RWPE2 (cell line): ENCODE measurements around the gene SLX4IP.

Experiments
- ATAC-seq: fragments of 200-7000 bp; cut with Tn5 transposase; 3 replicates; pipeline ENCODE4 v1.9.1; 2021; ENCODE audit warnings: low read depth
- DNase-seq: peaks from one replicate; pipeline ENCODE4 v3.0.0-alpha.2; 2020; ENCODE audit warnings: low spot score
- H3K27ac ChIP-seq: fragments of 450-650 bp; 2 replicates; pipeline ENCODE4 v1.5.1; 2017; ENCODE audit warnings: mild to moderate bottlenecking; ENCODE audit not compliant: poor library complexity, severe bottlenecking
- H3K27me3 ChIP-seq: fragments of 250-450 bp; sonication (Bioruptor Pico); 2 replicates; pipeline ENCODE4 v1.5.1; 2021; ENCODE audit warnings: mild to moderate bottlenecking, moderate library complexity; ENCODE audit not compliant: insufficient read depth, poor library complexity, severe bottlenecking
- H3K36me3 ChIP-seq: fragments of 250-450 bp; sonication (Bioruptor Pico); 2 replicates; pipeline ENCODE4 v1.5.1; 2020; ENCODE audit warnings: low read depth, mild to moderate bottlenecking, moderate library complexity
- H3K4me1 ChIP-seq: fragments of 250-450 bp; sonication (Bioruptor Pico); 2 replicates; pipeline ENCODE4 v1.5.1; 2021; ENCODE audit warnings: mild to moderate bottlenecking, moderate library complexity; ENCODE audit not compliant: insufficient read depth, poor library complexity, severe bottlenecking
- H3K4me3 ChIP-seq: fragments of 250-450 bp; sonication (Bioruptor Pico); 2 replicates; pipeline ENCODE4 v1.5.1; 2021; ENCODE audit warnings: mild to moderate bottlenecking, moderate library complexity; ENCODE audit not compliant: severe bottlenecking
- H3K9me3 ChIP-seq: fragments of 250-450 bp; sonication (Bioruptor Pico); 2 replicates; pipeline ENCODE4 v1.5.1; 2021; ENCODE audit warnings: mild to moderate bottlenecking, moderate library complexity; ENCODE audit not compliant: severe bottlenecking
- CTCF ChIP-seq: fragments of 450-650 bp; IDR thresholded peaks from one replicate; pipeline ENCODE4 v1.5.1; 2017; ENCODE audit warnings: mild to moderate bottlenecking, moderate library complexity; ENCODE audit not compliant: poor library complexity, severe bottlenecking

Gene SLX4IP

GRCh38 chr20:10519361-10520046 lies 84.4 kb downstream of the SLX4IP start:
- no peaks in the 10 kb centered on the region for H3K9me3 ChIP-seq
- H3K27me3 ChIP-seq, result no peaks in the 10 kb centered on the region
- peak; percentile 62 for ATAC-seq
- DNase-seq, result no peak
- peak overlapping the region; percentile 85 for H3K27ac ChIP-seq
- no peak overlapping the region for H3K4me3 ChIP-seq
- peaks cover 51% of the 10 kb centered on the region for H3K4me1 ChIP-seq
- H3K36me3 ChIP-seq, result no peaks in the 10 kb centered on the region
- no peak for TF ChIP-seq CTCF

- DNase-seq, result no peak
- Histone ChIP-seq H3K27me3 (no peaks in the 10 kb centered on the region), H3K9me3 (no peaks in the 10 kb centered on the region), H3K4me1 (peaks cover 59% of the 10 kb centered on the region), H3K4me3 (no peak overlapping the region), H3K27ac (peak overlapping the region; percentile 85), H3K36me3 (no peaks in the 10 kb centered on the region)
- no peak for TF ChIP-seq CTCF
- ATAC-seq, result no peak
Measured at GRCh38 chr20:10520528-10520927, 85.4 kb downstream of the SLX4IP start.

GRCh38 chr20:10521068-10521831 lies 86.1 kb downstream of the SLX4IP start:
- Histone ChIP-seq H3K4me3 (no peak overlapping the region), H3K27me3 (no peaks in the 10 kb centered on the region), H3K27ac (peak overlapping the region; percentile 85), H3K36me3 (no peaks in the 10 kb centered on the region), H3K9me3 (no peaks in the 10 kb centered on the region), H3K4me1 (peaks cover 59% of the 10 kb centered on the region)
- no peak for TF ChIP-seq CTCF
- DNase-seq (no peak), ATAC-seq (peak; percentile 69)

- no peaks in the 10 kb centered on the region for H3K9me3 ChIP-seq
- H3K4me1 ChIP-seq, result peaks cover 59% of the 10 kb centered on the region
- H3K4me3 ChIP-seq, result no peak overlapping the region
- H3K36me3 ChIP-seq, result no peaks in the 10 kb centered on the region
- H3K27me3 ChIP-seq, result no peaks in the 10 kb centered on the region
- peak overlapping the region; percentile 85 for H3K27ac ChIP-seq
- no peak for DNase-seq
- no peak for TF ChIP-seq CTCF
- ATAC-seq, result no peak
Measured at GRCh38 chr20:10521836-10522235, 86.7 kb downstream of the SLX4IP start.

GRCh38 chr20:10522328-10522727 lies 87.2 kb downstream of the SLX4IP start:
- Histone ChIP-seq H3K27me3 (no peaks in the 10 kb centered on the region), H3K36me3 (no peaks in the 10 kb centered on the region), H3K9me3 (no peaks in the 10 kb centered on the region), H3K4me3 (no peak overlapping the region), H3K27ac (no peak overlapping the region), H3K4me1 (peaks cover 59% of the 10 kb centered on the region)
- no peak for TF ChIP-seq CTCF
- ATAC-seq, result no peak
- no peak for DNase-seq
